HepG2 (cell line): ENCODE measurements around the gene SFMBT1. TPM values are rescaled to one million over a fixed set of nuclear protein-coding genes. Genes with fewer than 3 reads are reported as not detected.
A peak's percentile ranks its signal among the peaks of the same experiment; 100 is the strongest.

Experiments used
- ATAC-seq: fragments of 200-7000 bp; cut with Tn5 transposase; 3 replicates; pipeline ENCODE4 v1.9.1; 2020; ENCODE audit warnings: mild to moderate bottlenecking, moderate library complexity
- BruUV-seq: library from RNA; stranded (reverse); fragments of 400-500 nt; replicated peaks from 2 replicates; lab custom pipeline; 2021; lab: Mats Ljungman, UMichigan
- CTCF ChIA-PET: fragments of 300-600 bp; formaldehyde crosslinking; extraction: SDS; loops from one replicate; lab custom pipeline; 2021; ENCODE audit warnings: low total read pairs, inconsistent platforms, low intra/inter-chr PET ratio; lab: Yijun Ruan, JAX
- POLR2A ChIA-PET: fragments of 350-600 bp; sonication (Branson Sonifier 250); formaldehyde crosslinking; loops from one replicate; lab custom pipeline; 2020; ENCODE audit warnings: antibody characterized with exemption, inconsistent platforms; lab: Yijun Ruan, JAX
- DNase-seq: peaks from one replicate; pipeline ENCODE4 v3.0.0-alpha.2; 2015; ENCODE audit warnings: low spot score
- FAIRE-seq: peaks from 3 replicates; lab custom pipeline; 2011; peaks lifted over from hg19 to GRCh38; lab: Jason Lieb, UNC
- H2AFZ ChIP-seq: one replicate; pipeline ENCODE4 v1.6.1; 2011; ENCODE audit warnings: low read length, inconsistent platforms
- H3K27ac ChIP-seq: fragments of 300-600 bp; 3 replicates; pipeline ENCODE4 v1.8.0; 2011; ENCODE audit warnings: mixed run types, mild to moderate bottlenecking, mixed read lengths, low read length, inconsistent platforms; ENCODE audit not compliant: insufficient read depth; ENCODE audit errors: extremely low read length
- H3K27me3 ChIP-seq, 2 experiments: fragments of 200-600 bp in 1 of 2; 2 replicates in 1 of 2; 3 replicates in 1 of 2; pipeline versions ENCODE4 v1.6.0 to v1.8.0; 2011; ENCODE audit warnings: low read length in 2 of 2, mild to moderate bottlenecking in 2 of 2, moderate library complexity in 2 of 2, inconsistent platforms in 1 of 2; ENCODE audit not compliant: insufficient read depth in 2 of 2, control insufficient read depth in 1 of 2
- H3K36me3 ChIP-seq, 2 experiments: fragments of 200-600 bp in 1 of 2; replicated peaks in 1 of 2; 2 replicates in 1 of 2; 3 replicates in 1 of 2; pipeline versions ENCODE4 v1.5.1 to v1.8.0; 2011; ENCODE audit warnings: low read length in 2 of 2, inconsistent platforms in 1 of 2; ENCODE audit not compliant: insufficient read depth in 2 of 2, control insufficient read depth in 1 of 2
- H3K4me1 ChIP-seq: 2 replicates; pipeline ENCODE4 v1.5.1; 2012; ENCODE audit warnings: low read length, inconsistent platforms; ENCODE audit not compliant: insufficient read depth
- H3K4me2 ChIP-seq: 2 replicates; pipeline ENCODE4 v1.6.0; 2011; ENCODE audit warnings: low read depth, low read length, inconsistent platforms
- H3K4me3 ChIP-seq, 3 experiments: fragments of 200-600 bp in 1 of 3; sonication (generic), shearing (Covaris generic) in 1 of 3; replicated peaks in 1 of 3; 2 replicates each; pipeline ENCODE4 v1.5.1; 2011 to 2016; ENCODE audit warnings: low read length in 3 of 3, inconsistent platforms in 2 of 3, low read depth in 2 of 3, mild to moderate bottlenecking in 2 of 3, control low read depth in 1 of 3, mixed read lengths in 1 of 3; ENCODE audit not compliant: insufficient read depth in 1 of 3
- H3K79me2 ChIP-seq: one replicate; pipeline ENCODE4 v1.6.1; 2011; ENCODE audit warnings: low read length, inconsistent platforms; ENCODE audit not compliant: insufficient read depth
- H3K9ac ChIP-seq: 2 replicates; pipeline ENCODE4 v1.6.0; 2011; ENCODE audit warnings: mild to moderate bottlenecking, low read depth, low read length, inconsistent platforms; ENCODE audit not compliant: insufficient read depth
- H3K9me3 ChIP-seq: 2 replicates; pipeline ENCODE4 v1.5.1; 2012; ENCODE audit warnings: mild to moderate bottlenecking, low read length
- H4K20me1 ChIP-seq: 2 replicates; pipeline ENCODE4 v1.6.0; 2011; ENCODE audit warnings: inconsistent platforms, mild to moderate bottlenecking, low read length, moderate library complexity; ENCODE audit not compliant: insufficient read depth
- CEBPB ChIP-seq: IDR thresholded peaks from 2 replicates; pipeline ENCODE4 v1.6.1; 2011; ENCODE audit warnings: low read depth, low read length, improper control_type of control experiment, borderline replicate concordance
- CEBPG ChIP-seq: IDR thresholded peaks from 2 replicates; pipeline ENCODE4 v1.6.1; 2016
- PCBP1 ChIP-seq: fragments of 200-400 bp; formaldehyde crosslinking; IDR thresholded peaks from 2 replicates; pipeline ENCODE4 v1.6.1; 2017; ENCODE audit warnings: mild to moderate bottlenecking, low read depth, low read length, borderline replicate concordance
- RBM22 ChIP-seq: fragments of 200-400 bp; formaldehyde crosslinking; optimal IDR thresholded peaks from 2 replicates; pipeline ENCODE3; 2017; ENCODE audit warnings: mild to moderate bottlenecking, low read length, moderate library complexity
- SRSF4 ChIP-seq: fragments of 200-400 bp; formaldehyde crosslinking; IDR thresholded peaks from one replicate; pipeline ENCODE4 v1.6.1; 2018; ENCODE audit warnings: mild to moderate bottlenecking, low read depth, low read length, moderate library complexity; ENCODE audit not compliant: poor library complexity, severe bottlenecking
- ZNF770 ChIP-seq: sonication (generic); formaldehyde crosslinking; IDR thresholded peaks from 2 replicates; pipeline ENCODE4 v1.5.0; 2020; ENCODE audit warnings: mild to moderate bottlenecking, missing genetic modification reagents
- WGBS: methylation state at CpG from one replicate; pipeline ENCODE4 v1.1.6; 2017; ENCODE audit warnings: low lambda C conversion rate; 5-methylcytosine and 5-hydroxymethylcytosine counted together
- in situ Hi-C: cut with HindIII; loops from 2 replicates; pipeline ENCODE4 v1.10.0; 2017; ENCODE audit warnings: low pct_unique_long_range_greater_than_20kb; ENCODE audit not compliant: extremely low pct_ligation_motif_present
- intact Hi-C: fragments of 100-400 bp; cut with micrococcal nuclease; formaldehyde crosslinking; loops from one replicate; pipeline ENCODE4 v1.10.0; 2022; ENCODE audit not compliant: unreplicated experiment
- polyA plus RNA-seq, 8 experiments: library from polyadenylated mRNA; depleted of rRNA in 3 of 8; stranded (reverse) in 7 of 8; unstranded in 1 of 8; fragments of >200 nt; fragmentation: Illumina TruSeq in 4 of 8; extraction: Trizol in 4 of 8; gene quantifications; 2 replicates each; pipeline versions ENCODE4 v1.2.1 to v1.2.3, GENCODE V29; 2011 to 2016; ENCODE audit warnings: low read depth in 4 of 8, missing spikeins in 1 of 8, mixed read lengths in 1 of 8; ENCODE audit not compliant: insufficient read depth in 1 of 8
- total RNA-seq, 5 experiments: library from RNA; depleted of rRNA; stranded (reverse); fragments of >200 nt; fragmentation: Illumina TruSeq; extraction: Trizol; gene quantifications; 2 replicates each; pipeline ENCODE4 v1.2.3, GENCODE V29; 2016; ENCODE audit warnings: low read depth in 1 of 5
- TF ChIP-seq, protein P1 (sequence below): sonication (generic); formaldehyde crosslinking; IDR thresholded peaks from 2 replicates; pipeline ENCODE4 v1.5.0; 2020; ENCODE audit warnings: missing genetic modification reagents, mild to moderate bottlenecking, borderline replicate concordance
- TF ChIP-seq, protein P2 (sequence below): sonication (generic); formaldehyde crosslinking; IDR thresholded peaks from 2 replicates; pipeline ENCODE4 v1.5.1; 2020; ENCODE audit warnings: missing genetic modification reagents, mild to moderate bottlenecking, borderline replicate concordance

SFMBT1 gene
- total and polyA plus RNA-seq, 2 of the 13 experiments (the other 11 are each of a cell fraction or from before 2014, with no cell fraction given) = 3.8 to 12.8 TPM

GRCh38 chr3:53078656-53079055 lies 32.8 kb upstream of the SFMBT1 start:
- TF ChIP-seq CEBPG (CRISPR knock-in tag) = 0 out of 2 replicates have a peak, but pooled peaks have one; percentile 8
- no peak for TF ChIP-seq RBM22
- TF ChIP-seq CEBPB = peak; percentile 39; the same call in 1 of the 2 replicates
- peak; percentile 80; the same call in 1 of the 2 replicates for TF ChIP-seq ZNF770 (CRISPR knock-in tag)
- ChIA-PET POLR2A (no interaction called here), CTCF (no interaction called here)
- no peak overlapping the region for H2AFZ ChIP-seq
- intact Hi-C loops = loop anchor here (10.0 kb wide), 1 partner anchor 334 kb away; no protein-coding TSS in a partner anchor
- H3K9ac ChIP-seq = no peak overlapping the region
- no TSS peak for BruUV-seq
- peaks cover 12% of the 10 kb centered on the region for H3K4me1 ChIP-seq
- ATAC-seq (no peak), DNase-seq (no peak), FAIRE-seq (no peak)
- H3K4me2 ChIP-seq = no peak overlapping the region
- no peaks in the 10 kb centered on the region for H4K20me1 ChIP-seq
- H3K36me3 ChIP-seq = no peaks in the 10 kb centered on the region
- no peak overlapping the region for H3K27ac ChIP-seq
- WGBS = 56% methylated on average over 3 of the region's 3 CpGs
- no peak overlapping the region for H3K4me3 ChIP-seq
- H3K9me3 ChIP-seq = no peaks in the 10 kb centered on the region
- in situ Hi-C loops = loop anchor here (5.0 kb wide), 1 partner anchor 226 kb away; no protein-coding TSS in a partner anchor
- H3K79me2 ChIP-seq = no peaks in the 10 kb centered on the region
- H3K27me3 ChIP-seq = no peaks in the 10 kb centered on the region

GRCh38 chr3:53077476-53078220 lies 31.8 kb upstream of the SFMBT1 start:
- H3K36me3 ChIP-seq = no peaks in the 10 kb centered on the region
- POLR2A ChIA-PET = no interaction called here
- TF ChIP-seq PCBP1 (no peak), SRSF4 (no peak)
- TF ChIP-seq, protein P1, sequence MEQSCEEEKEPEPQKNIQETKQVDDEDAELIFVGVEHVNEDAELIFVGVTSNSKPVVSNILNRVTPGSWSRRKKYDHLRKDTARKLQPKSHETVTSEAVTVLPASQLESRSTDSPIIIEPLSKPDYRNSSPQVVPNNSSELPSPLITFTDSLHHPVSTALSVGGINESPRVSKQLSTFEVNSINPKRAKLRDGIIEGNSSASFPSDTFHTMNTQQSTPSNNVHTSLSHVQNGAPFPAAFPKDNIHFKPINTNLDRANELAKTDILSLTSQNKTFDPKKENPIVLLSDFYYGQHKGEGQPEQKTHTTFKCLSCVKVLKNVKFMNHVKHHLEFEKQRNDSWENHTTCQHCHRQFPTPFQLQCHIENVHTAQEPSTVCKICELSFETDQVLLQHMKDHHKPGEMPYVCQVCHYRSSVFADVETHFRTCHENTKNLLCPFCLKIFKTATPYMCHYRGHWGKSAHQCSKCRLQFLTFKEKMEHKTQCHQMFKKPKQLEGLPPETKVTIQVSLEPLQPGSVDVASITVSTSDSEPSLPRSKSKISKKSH (CRISPR knock-in tag) = no peak
- TF ChIP-seq, protein P2, sequence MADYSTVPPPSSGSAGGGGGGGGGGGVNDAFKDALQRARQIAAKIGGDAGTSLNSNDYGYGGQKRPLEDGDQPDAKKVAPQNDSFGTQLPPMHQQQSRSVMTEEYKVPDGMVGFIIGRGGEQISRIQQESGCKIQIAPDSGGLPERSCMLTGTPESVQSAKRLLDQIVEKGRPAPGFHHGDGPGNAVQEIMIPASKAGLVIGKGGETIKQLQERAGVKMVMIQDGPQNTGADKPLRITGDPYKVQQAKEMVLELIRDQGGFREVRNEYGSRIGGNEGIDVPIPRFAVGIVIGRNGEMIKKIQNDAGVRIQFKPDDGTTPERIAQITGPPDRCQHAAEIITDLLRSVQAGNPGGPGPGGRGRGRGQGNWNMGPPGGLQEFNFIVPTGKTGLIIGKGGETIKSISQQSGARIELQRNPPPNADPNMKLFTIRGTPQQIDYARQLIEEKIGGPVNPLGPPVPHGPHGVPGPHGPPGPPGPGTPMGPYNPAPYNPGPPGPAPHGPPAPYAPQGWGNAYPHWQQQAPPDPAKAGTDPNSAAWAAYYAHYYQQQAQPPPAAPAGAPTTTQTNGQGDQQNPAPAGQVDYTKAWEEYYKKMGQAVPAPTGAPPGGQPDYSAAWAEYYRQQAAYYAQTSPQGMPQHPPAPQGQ (CRISPR knock-in tag) = no peak

More at GRCh38 chr3:53077476-53078220, 31.8 kb upstream of the SFMBT1 start:
- BruUV-seq = no TSS peak
- no peak overlapping the region for H3K4me3 ChIP-seq
- H3K27me3 ChIP-seq = no peaks in the 10 kb centered on the region
- no peak overlapping the region for H3K9ac ChIP-seq
- no peaks in the 10 kb centered on the region for H4K20me1 ChIP-seq
- 59% methylated on average over 7 of the region's 10 CpGs for WGBS
- in situ Hi-C loops (loop anchor here (5.0 kb wide), 1 partner anchor 225 kb away; no protein-coding TSS in a partner anchor), intact Hi-C loops (loop anchor here (10.0 kb wide), 1 partner anchor 333 kb away; no protein-coding TSS in a partner anchor)
- H3K4me1 ChIP-seq = peaks cover 13% of the 10 kb centered on the region
- DNase-seq (no peak), ATAC-seq (no peak), FAIRE-seq (no peak)
- no peaks in the 10 kb centered on the region for H3K79me2 ChIP-seq
- no peak overlapping the region for H3K27ac ChIP-seq
- H3K4me2 ChIP-seq = no peak overlapping the region
- CTCF ChIA-PET = no interaction called here
- H3K9me3 ChIP-seq = no peaks in the 10 kb centered on the region
- H2AFZ ChIP-seq = no peak overlapping the region
